A549 (cell line): ENCODE results near the gene ATP2C2. TPM values are rescaled to one million over a fixed set of nuclear protein-coding genes. Genes with fewer than 3 reads are reported as not detected.

Experiments
- ATAC-seq, 2 experiments: fragments of 200-7000 bp in 1 of 2; fragments of >200 bp in 1 of 2; cut with Nextera tagmentation in 1 of 2; cut with Tn5 transposase in 1 of 2; 3 replicates each; pipeline versions ENCODE4 v1.8.0 to v1.9.1; 2018 to 2020; ENCODE audit warnings: mild to moderate bottlenecking in 1 of 2, moderate library complexity in 1 of 2
- CTCF ChIA-PET: fragments of 300-600 bp; sonication (Branson Sonifier 250); formaldehyde crosslinking; extraction: SDS; loops from one replicate; lab custom pipeline; 2021; ENCODE audit warnings: antibody characterized with exemption, inconsistent platforms; lab: Yijun Ruan, JAX
- POLR2A ChIA-PET: fragments of 350-600 bp; formaldehyde crosslinking; extraction: SDS; loops from one replicate; lab custom pipeline; 2021; ENCODE audit warnings: antibody characterized with exemption, inconsistent platforms; lab: Yijun Ruan, JAX
- DNase-seq, 2 experiments: peaks; one replicate each; pipeline versions ENCODE4 v3.0.0 to v3.0.0-alpha.2; 2011 to 2016; ENCODE audit warnings: low read depth in 1 of 2, low spot score in 1 of 2
- FAIRE-seq: peaks from 2 replicates; lab custom pipeline; 2011; peaks lifted over from hg19 to GRCh38; lab: Jason Lieb, UNC
- H3K27ac ChIP-seq, 2 experiments: fragments of >200 bp; sonication (Bioruptor Twin); formaldehyde crosslinking; 3 replicates each; pipeline ENCODE4 v1.5.1; 2016 to 2017
- H3K4me1 ChIP-seq: fragments of >200 bp; sonication (Bioruptor Twin); formaldehyde crosslinking; 3 replicates; pipeline ENCODE4 v1.6.1; 2016
- H3K4me2 ChIP-seq: fragments of >200 bp; sonication (Bioruptor Twin); formaldehyde crosslinking; 3 replicates; pipeline ENCODE4 v1.6.1; 2016
- H3K4me3 ChIP-seq: fragments of >200 bp; sonication (Bioruptor Twin); formaldehyde crosslinking; 3 replicates; pipeline ENCODE4 v1.5.1; 2016
- H3K9me3 ChIP-seq: fragments of >200 bp; sonication (Bioruptor Twin); formaldehyde crosslinking; 3 replicates; pipeline ENCODE4 v1.6.1; 2016
- CBX2 ChIP-seq: fragments of 200-600 bp; sonication (generic); IDR thresholded peaks from 2 replicates; pipeline ENCODE4 v1.6.1; 2016; ENCODE audit warnings: low read depth, mild to moderate bottlenecking, borderline replicate concordance
- CBX8 ChIP-seq: fragments of 200-600 bp; sonication (generic); IDR thresholded peaks from 2 replicates; pipeline ENCODE4 v1.6.1; 2016
- CHD2 ChIP-seq: fragments of 150-350 bp; IDR thresholded peaks from 2 replicates; pipeline ENCODE4 v1.6.1; 2014; ENCODE audit warnings: low read length; ENCODE audit not compliant: partially characterized antibody
- E2F6 ChIP-seq: IDR thresholded peaks from 2 replicates; pipeline ENCODE4 v1.6.1; 2012; ENCODE audit warnings: low read depth, borderline replicate concordance
- EHF ChIP-seq: fragments of 250-450 bp; sonication (Bioruptor Pico); IDR thresholded peaks from 2 replicates; pipeline ENCODE4 v1.5.0; 2020; ENCODE audit warnings: mild to moderate bottlenecking
- EP300 ChIP-seq, 2 experiments: fragments of >200 bp; sonication (Bioruptor Twin); formaldehyde crosslinking; IDR thresholded peaks; 2 replicates in 1 of 2; 3 replicates in 1 of 2; pipeline ENCODE4 v1.6.1; 2016 to 2017
- FOXS1 ChIP-seq: fragments of 250-450 bp; sonication (Bioruptor Pico); IDR thresholded peaks from 2 replicates; pipeline ENCODE4 v1.5.0; 2020; ENCODE audit warnings: mild to moderate bottlenecking, moderate library complexity
- GATA3 ChIP-seq: IDR thresholded peaks from 2 replicates; pipeline ENCODE4 v1.6.1; 2012; ENCODE audit warnings: borderline replicate concordance
- HES2 ChIP-seq: fragments of >200 bp; sonication (Bioruptor Twin); formaldehyde crosslinking; IDR thresholded peaks from 2 replicates; pipeline ENCODE4 v1.6.1; 2016
- HEYL ChIP-seq: fragments of 250-450 bp; sonication (Bioruptor Pico); IDR thresholded peaks from 2 replicates; pipeline ENCODE4 v1.8.0; 2021; ENCODE audit warnings: mild to moderate bottlenecking, moderate library complexity
- HMGXB4 ChIP-seq: fragments of 250-450 bp; sonication (Bioruptor Pico); IDR thresholded peaks from 2 replicates; pipeline ENCODE4 v1.5.0; 2021; ENCODE audit warnings: mild to moderate bottlenecking, moderate library complexity, borderline replicate concordance
- HOXB5 ChIP-seq: fragments of 250-450 bp; sonication (Bioruptor Pico); IDR thresholded peaks from 2 replicates; pipeline ENCODE4 v1.5.0; 2020; ENCODE audit warnings: mild to moderate bottlenecking, moderate library complexity
- JUN ChIP-seq, 2 experiments: fragments of >200 bp; sonication (Bioruptor Twin); formaldehyde crosslinking; IDR thresholded peaks; 2 replicates in 1 of 2; 3 replicates in 1 of 2; pipeline ENCODE4 v1.6.1; 2016 to 2017
- KDM5A ChIP-seq: fragments of 200-600 bp; sonication (generic); IDR thresholded peaks from 2 replicates; pipeline ENCODE4 v1.6.1; 2016; ENCODE audit warnings: antibody characterized with exemption, mild to moderate bottlenecking
- NPAS2 ChIP-seq: fragments of 250-450 bp; sonication (Bioruptor Pico); IDR thresholded peaks from 2 replicates; pipeline ENCODE4 v1.8.0; 2022; ENCODE audit warnings: mild to moderate bottlenecking, moderate library complexity, borderline replicate concordance
- PHF8 ChIP-seq: fragments of 200-600 bp; sonication (generic); IDR thresholded peaks from 2 replicates; pipeline ENCODE4 v1.6.1; 2016; ENCODE audit warnings: low read depth, mild to moderate bottlenecking, antibody characterized with exemption, moderate library complexity, borderline replicate concordance
- RAD21 ChIP-seq, 2 experiments: fragments of >200 bp in 1 of 2; sonication (Bioruptor Twin) in 1 of 2; formaldehyde crosslinking in 1 of 2; IDR thresholded peaks in 1 of 2; conservative IDR thresholded peaks in 1 of 2; 2 replicates in 1 of 2; 3 replicates in 1 of 2; pipeline ENCODE4 v1.6.1; 2012 to 2018; ENCODE audit warnings: inconsistent platforms in 1 of 2
- RCOR1 ChIP-seq: fragments of 150-350 bp; IDR thresholded peaks from 2 replicates; pipeline ENCODE4 v1.6.1; 2014; ENCODE audit warnings: antibody characterized with exemption, low read length, low read depth
- REST ChIP-seq: fragments of 200-600 bp; sonication (generic); IDR thresholded peaks from 2 replicates; pipeline ENCODE4 v1.6.1; 2016; ENCODE audit warnings: antibody characterized with exemption, mild to moderate bottlenecking, moderate library complexity
- RNF2 ChIP-seq: fragments of 200-600 bp; sonication (generic); IDR thresholded peaks from 2 replicates; pipeline ENCODE4 v1.6.1; 2016; ENCODE audit warnings: low read depth, mild to moderate bottlenecking, antibody characterized with exemption, moderate library complexity, borderline replicate concordance
- SMC3 ChIP-seq: fragments of >200 bp; sonication (Bioruptor Twin); formaldehyde crosslinking; IDR thresholded peaks from 3 replicates; pipeline ENCODE4 v1.6.1; 2018; ENCODE audit warnings: inconsistent platforms
- ZC3H11A ChIP-seq: fragments of 450-650 bp; IDR thresholded peaks from 2 replicates; pipeline ENCODE4 v1.6.1; 2014; ENCODE audit warnings: antibody characterized with exemption, mild to moderate bottlenecking
- ZSCAN20 ChIP-seq: fragments of 250-450 bp; sonication (Bioruptor Pico); IDR thresholded peaks from 2 replicates; pipeline ENCODE4 v1.8.0; 2022; ENCODE audit warnings: mild to moderate bottlenecking, moderate library complexity
- WGBS: methylation state at CpG from one replicate; pipeline ENCODE4 v1.1.6; 2017; ENCODE audit errors: missing lambda C conversion rate; 5-methylcytosine and 5-hydroxymethylcytosine counted together
- polyA plus RNA-seq, 4 experiments: library from polyadenylated mRNA; depleted of rRNA in 3 of 4; stranded (reverse); fragments of >200 nt; fragmentation: RNase III in 1 of 4; extraction: RNeasy Plus Mini Kit Qiagen cat#74134 plus additional on column Dnase treatment in 1 of 4; gene quantifications; 2 replicates in 3 of 4; 3 replicates in 1 of 4; pipeline ENCODE4 v1.2.3, GENCODE V29; 2011 to 2017
- TF ChIP-seq, protein P1 (sequence below): IDR thresholded peaks from 2 replicates; pipeline ENCODE4 v1.6.1; 2012
- TF ChIP-seq, protein P2 (sequence below): fragments of >200 bp; sonication (Bioruptor Twin); formaldehyde crosslinking; IDR thresholded peaks from 3 replicates; pipeline ENCODE4 v1.5.1; 2016

ATP2C2 gene
- polyA plus RNA-seq, 2 of the 4 experiments (the other 2 are of a cell fraction), result 0.14 to 0.17 TPM

- no peak for TF ChIP-seq RCOR1
- TF ChIP-seq HES2, result no peak
- TF ChIP-seq, protein P1, sequence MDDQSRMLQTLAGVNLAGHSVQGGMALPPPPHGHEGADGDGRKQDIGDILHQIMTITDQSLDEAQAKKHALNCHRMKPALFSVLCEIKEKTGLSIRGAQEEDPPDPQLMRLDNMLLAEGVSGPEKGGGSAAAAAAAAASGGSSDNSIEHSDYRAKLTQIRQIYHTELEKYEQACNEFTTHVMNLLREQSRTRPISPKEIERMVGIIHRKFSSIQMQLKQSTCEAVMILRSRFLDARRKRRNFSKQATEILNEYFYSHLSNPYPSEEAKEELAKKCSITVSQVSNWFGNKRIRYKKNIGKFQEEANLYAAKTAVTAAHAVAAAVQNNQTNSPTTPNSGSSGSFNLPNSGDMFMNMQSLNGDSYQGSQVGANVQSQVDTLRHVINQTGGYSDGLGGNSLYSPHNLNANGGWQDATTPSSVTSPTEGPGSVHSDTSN, result no peak
- TF ChIP-seq, protein P2, sequence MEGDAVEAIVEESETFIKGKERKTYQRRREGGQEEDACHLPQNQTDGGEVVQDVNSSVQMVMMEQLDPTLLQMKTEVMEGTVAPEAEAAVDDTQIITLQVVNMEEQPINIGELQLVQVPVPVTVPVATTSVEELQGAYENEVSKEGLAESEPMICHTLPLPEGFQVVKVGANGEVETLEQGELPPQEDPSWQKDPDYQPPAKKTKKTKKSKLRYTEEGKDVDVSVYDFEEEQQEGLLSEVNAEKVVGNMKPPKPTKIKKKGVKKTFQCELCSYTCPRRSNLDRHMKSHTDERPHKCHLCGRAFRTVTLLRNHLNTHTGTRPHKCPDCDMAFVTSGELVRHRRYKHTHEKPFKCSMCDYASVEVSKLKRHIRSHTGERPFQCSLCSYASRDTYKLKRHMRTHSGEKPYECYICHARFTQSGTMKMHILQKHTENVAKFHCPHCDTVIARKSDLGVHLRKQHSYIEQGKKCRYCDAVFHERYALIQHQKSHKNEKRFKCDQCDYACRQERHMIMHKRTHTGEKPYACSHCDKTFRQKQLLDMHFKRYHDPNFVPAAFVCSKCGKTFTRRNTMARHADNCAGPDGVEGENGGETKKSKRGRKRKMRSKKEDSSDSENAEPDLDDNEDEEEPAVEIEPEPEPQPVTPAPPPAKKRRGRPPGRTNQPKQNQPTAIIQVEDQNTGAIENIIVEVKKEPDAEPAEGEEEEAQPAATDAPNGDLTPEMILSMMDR, result no peak
- no peak for TF ChIP-seq CHD2
- peak in 1 of 2 experiments; percentile 40; a peak in 1 of 5 replicates for TF ChIP-seq JUN (IDR thresholded peaks at IDR 0.05)
- no peak for TF ChIP-seq CBX2
Observed at GRCh38 chr16:84501077-84501735, 132.9 kb downstream of the ATP2C2 start (continued).

GRCh38 chr16:84502075-84502474, 133.7 kb downstream of the ATP2C2 start:
- no peak for ATAC-seq
- CTCF ChIA-PET, result interaction anchor here (1.2 to 1.8 kb wide), 3 partner anchors 9 to 225 kb away, joined by 3 to 10 read pairs (median 4); no protein-coding TSS in a partner anchor
- no peak for DNase-seq
- H3K27ac ChIP-seq, result peak overlapping the region; percentile 70 to 95; a peak in 4 of 6 replicates
- peaks cover 66% of the 10 kb centered on the region for H3K4me1 ChIP-seq
- FAIRE-seq, result no peak
- 87% methylated on average over 13 of the region's 13 CpGs for WGBS
- no peaks in the 10 kb centered on the region for H3K9me3 ChIP-seq
- no peak for TF ChIP-seq KDM5A
- TF ChIP-seq EP300 (IDR thresholded peaks at IDR 0.05), result no peak
- no peak for TF ChIP-seq HES2
- no peak for TF ChIP-seq E2F6
- TF ChIP-seq ZC3H11A, result no peak
- TF ChIP-seq NPAS2 (CRISPR knock-in tag), result no peak
- TF ChIP-seq CBX2, result no peak
- TF ChIP-seq ZSCAN20, result no peak
- no peak for TF ChIP-seq JUN (IDR thresholded peaks at IDR 0.05)
- no peak for TF ChIP-seq FOXS1 (CRISPR knock-in tag)
- TF ChIP-seq GATA3, result no peak
- peak overlapping the region; percentile 78 for H3K4me2 ChIP-seq
- H3K4me3 ChIP-seq, result no peak overlapping the region
- POLR2A ChIA-PET, result no interaction called here

- CTCF ChIA-PET, result interaction anchor here (1.2 to 2.0 kb wide), 5 partner anchors 8 to 225 kb away, joined by 3 to 10 read pairs (median 5); no protein-coding TSS in a partner anchor
- TF ChIP-seq HMGXB4 (CRISPR knock-in tag), result no peak
- no peak for TF ChIP-seq HEYL
- TF ChIP-seq REST, result no peak
- TF ChIP-seq EHF (CRISPR knock-in tag), result no peak
- TF ChIP-seq RNF2, result no peak
- no peak for TF ChIP-seq FOXS1 (CRISPR knock-in tag)
- TF ChIP-seq PHF8, result no peak
- TF ChIP-seq SMC3, result no peak
- no peak for TF ChIP-seq RAD21 (conservative IDR thresholded peaks at IDR 0.05 in 1 of 2, IDR thresholded peaks at IDR 0.05 in 1 of 2)
- no peak for TF ChIP-seq HOXB5 (CRISPR knock-in tag)
- TF ChIP-seq CBX8, result no peak
Observed at GRCh38 chr16:84502581-84502980, 134.2 kb downstream of the ATP2C2 start.

More at GRCh38 chr16:84502581-84502980, 134.2 kb downstream of the ATP2C2 start:
- H3K4me3 ChIP-seq, result no peak overlapping the region
- DNase-seq (no peak), FAIRE-seq (no peak), ATAC-seq (no peak)
- peak overlapping the region; percentile 78 for H3K4me2 ChIP-seq
- H3K27ac ChIP-seq, result peak overlapping the region; percentile 6 to 95; a peak in 4 of 6 replicates
- 71% methylated on average over 6 of the region's 6 CpGs for WGBS
- peaks cover 66% of the 10 kb centered on the region for H3K4me1 ChIP-seq
- POLR2A ChIA-PET, result no interaction called here
- H3K9me3 ChIP-seq, result no peaks in the 10 kb centered on the region
